ENCODE data around the gene WDR31. TPM values are rescaled to one million over a fixed set of nuclear protein-coding genes. Genes with fewer than 3 reads are reported as not detected.
"Not testable (repeated sequence)": the region's sequence is repeated elsewhere in the genome, so short reads cannot be mapped to it uniquely, and the experiment has no call there.

The WDR31 gene
- polyA plus RNA-seq (ENCODE audit: insufficient read length): 7.7 TPM
- long read RNA-seq, donor 1, full-length matches to known transcripts: 3 of 3 reads
- long read RNA-seq, donor 1, partial matches to known transcripts: 0 of 3 reads
- long read RNA-seq, donor 1, other reads (novel, unspliced or antisense): 0 of 3 reads
- long read RNA-seq, donor 2: 0 reads
- long read RNA-seq, donor 3, partial matches to known transcripts: 0 of 1 reads
- long read RNA-seq, donor 3, other reads (novel, unspliced or antisense): 0 of 1 reads
- long read RNA-seq, donor 4: 0 reads
- long read RNA-seq, donor 5, full-length matches to known transcripts: 2 of 2 reads
- long read RNA-seq, donor 5, partial matches to known transcripts: 0 of 2 reads
- long read RNA-seq, donor 5, other reads (novel, unspliced or antisense): 0 of 2 reads
- long read RNA-seq, donor 6: 0 reads
- long read RNA-seq, donor 7, full-length matches to known transcripts: 3 of 3 reads
- long read RNA-seq, donor 7, partial matches to known transcripts: 0 of 3 reads
- long read RNA-seq, donor 7, other reads (novel, unspliced or antisense): 0 of 3 reads
- long read RNA-seq, donor 8, full-length matches to known transcripts: 2 of 2 reads
- long read RNA-seq, donor 8, partial matches to known transcripts: 0 of 2 reads
- long read RNA-seq, donor 8, other reads (novel, unspliced or antisense): 0 of 2 reads

GRCh38 chr9:113340011-113340699 is at the start of gene WDR31:
Gene WDR31, minus strand, starts transcription at chr9:113340275. Its CDS starts 8,253 bp downstream, at chr9:113332022.
- DNase-seq: peak; percentile 90

- DNase-seq: no peak
These were observed 49.4 kb upstream of the WDR31 start for GRCh38 chr9:113389451-113389850.

GRCh38 chr9:113388833-113389232 is 48.8 kb upstream of the WDR31 start:
- no peak for DNase-seq

GRCh38 chr9:113387560-113388230 is 47.6 kb upstream of the WDR31 start:
- DNase-seq: no peak

DNA sequence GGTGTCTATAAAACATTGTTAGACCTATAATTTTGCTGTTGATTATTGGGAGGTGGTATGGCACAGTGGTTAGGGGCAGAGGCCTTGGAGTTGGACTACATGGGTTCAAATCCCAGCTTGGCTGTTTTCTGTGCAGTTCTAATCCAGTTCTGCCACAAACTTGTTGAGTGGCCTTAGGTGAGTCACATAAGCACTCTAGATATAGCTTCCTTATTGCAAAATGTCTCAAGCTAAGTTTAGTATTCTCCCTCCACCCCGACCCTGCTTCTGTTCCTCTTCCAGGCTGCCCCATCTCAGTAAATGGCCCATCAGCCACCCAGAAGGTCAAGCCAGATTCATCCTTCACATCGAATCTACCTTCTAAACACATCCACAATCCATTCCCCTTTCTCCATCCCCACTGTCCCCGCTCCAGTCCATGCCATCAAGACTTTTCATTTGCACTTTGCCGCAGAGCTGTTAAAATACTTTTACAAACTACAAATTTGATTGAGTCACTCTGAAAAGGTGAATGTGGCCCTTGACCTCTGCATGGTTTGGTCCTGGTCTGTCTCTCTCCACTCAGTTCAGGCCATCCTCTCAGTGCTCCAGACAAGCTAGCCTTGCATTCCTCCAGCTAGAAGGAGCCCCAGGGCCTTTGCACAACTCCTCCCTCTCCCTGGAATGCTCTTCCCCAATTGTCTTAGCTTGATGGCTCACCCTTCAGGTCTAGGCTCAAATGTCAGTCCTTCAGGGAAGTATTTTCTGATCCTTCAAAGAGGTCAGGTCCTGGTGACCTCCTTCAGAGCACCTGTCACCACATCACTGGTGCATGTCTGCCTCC is 46.7 kb upstream of the WDR31 start:
- DNase-seq: no peak

GRCh38 chr9:113381909-113382411 is 41.9 kb upstream of the WDR31 start:
- DNase-seq: peak; percentile 60

DNA sequence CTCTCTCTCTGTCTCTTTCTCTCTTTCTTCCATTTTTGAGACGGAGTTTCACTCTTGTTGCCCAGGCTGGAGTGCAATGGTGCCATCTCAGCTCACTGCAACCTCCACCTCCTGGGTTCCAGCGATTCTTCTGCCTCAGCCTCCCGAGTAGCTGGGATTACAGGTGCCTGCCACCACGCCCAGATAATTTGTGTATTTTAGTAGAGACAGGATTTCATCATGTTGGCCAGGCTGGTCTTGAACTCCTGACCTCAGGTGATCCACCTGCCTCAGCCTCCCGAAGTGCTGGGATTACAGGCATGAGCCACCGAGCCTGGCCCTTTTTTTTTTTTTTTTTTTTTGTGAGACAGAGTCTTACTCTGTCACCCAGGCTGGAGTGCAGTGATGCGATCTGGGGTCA is 41.4 kb upstream of the WDR31 start:
- DNase-seq: not testable (repeated sequence)

- no peak for DNase-seq
These were observed 40.8 kb upstream of the WDR31 start for GRCh38 chr9:113380869-113381378.

DNA sequence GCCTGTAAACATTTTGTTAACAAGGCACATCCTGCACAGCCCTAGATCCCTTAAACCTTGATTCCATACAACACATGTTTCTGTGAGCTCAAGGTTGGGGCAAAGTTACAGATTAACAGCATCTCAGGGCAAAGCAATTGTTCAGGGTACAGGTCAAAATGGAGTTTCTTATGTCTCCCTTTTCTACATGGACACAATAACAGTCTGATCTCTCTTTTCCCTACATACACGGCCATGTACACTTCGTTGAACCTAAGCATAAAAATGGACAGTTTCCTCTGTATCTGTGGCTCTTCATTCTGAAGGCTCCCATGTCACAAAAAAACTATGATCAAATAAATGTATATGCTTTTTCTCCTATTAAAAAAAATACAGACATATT is 39.7 kb upstream of the WDR31 start:
- DNase-seq: not testable (repeated sequence)

DNA sequence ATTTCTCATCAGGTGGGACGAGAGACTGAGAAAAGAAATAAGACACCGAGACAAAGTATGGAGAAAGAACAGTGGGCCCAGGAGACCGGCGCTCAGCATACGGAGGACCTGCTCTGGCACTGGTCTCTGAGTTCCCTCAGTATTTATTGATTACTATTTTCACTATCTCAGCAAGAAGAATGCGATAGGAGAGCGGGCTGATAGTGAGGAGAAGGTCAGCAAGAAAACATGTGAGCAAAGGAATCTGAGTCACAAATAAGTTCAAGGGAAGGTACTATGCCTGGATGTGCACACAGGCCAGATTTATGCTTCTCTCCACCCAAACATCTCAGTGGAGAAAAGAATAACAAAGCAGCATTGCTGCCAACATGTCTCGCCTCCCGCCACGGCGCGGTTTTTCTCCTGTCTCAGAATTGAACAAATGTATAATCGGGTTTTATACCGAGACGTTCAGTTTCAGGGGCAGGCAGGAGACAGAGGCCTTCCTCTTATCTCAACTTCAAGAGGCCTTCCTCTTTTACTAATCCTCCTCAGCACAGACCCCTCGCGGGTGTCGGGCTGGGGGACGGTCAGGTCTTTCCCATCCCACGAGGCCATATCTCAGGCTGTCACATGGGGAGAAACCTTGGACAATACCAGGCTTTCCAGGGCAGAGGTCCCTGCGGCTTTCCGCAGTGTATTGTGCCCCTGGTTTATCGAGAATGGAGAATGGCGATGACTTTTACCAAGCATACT is 39.2 kb upstream of the WDR31 start:
- DNase-seq: not testable (repeated sequence)

GRCh38 chr9:113376634-113377567 is 36.8 kb upstream of the WDR31 start, which contains the start of gene HDHD3:
Gene HDHD3, minus strand, starts transcription at chr9:113376986. Its CDS starts 2,632 bp downstream, at chr9:113374354.
- peak; percentile 73 for DNase-seq

- no peak for DNase-seq
These were observed 35.3 kb upstream of the WDR31 start for GRCh38 chr9:113375057-113376023.

DNA sequence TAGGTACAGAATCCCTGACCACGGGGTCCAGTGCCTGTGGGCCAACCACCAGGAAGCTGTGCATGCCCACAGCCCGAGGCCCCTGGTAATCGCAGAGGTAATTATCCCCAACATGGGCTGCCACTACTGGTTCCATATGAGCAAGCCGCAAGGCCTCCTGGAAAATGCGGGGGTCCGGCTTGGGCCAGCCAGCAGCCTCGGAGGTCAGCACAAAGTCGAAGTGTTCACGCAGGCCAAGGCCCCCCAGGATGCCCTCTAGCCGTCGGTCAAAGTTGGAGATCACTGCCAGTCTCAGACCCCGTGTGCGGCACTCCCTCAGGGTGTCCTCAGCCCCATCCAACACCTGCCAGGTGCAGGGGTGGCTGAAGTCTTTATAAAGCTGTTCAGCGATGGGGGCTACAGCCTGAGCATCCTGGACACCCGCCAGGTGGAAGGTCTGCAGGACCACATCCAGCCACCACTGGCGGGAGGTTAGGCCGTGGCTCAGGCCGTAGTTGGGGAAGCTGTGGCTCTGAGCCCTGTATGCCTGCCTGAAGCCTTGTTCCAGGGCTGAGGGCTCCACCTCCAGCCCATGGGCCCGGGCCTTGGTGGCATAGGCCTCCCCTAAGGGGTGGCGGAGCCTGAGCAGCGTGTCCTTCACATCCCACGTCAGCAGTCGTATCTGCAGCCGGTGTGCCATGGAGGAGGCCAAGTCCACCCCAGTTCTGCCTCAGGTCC is 33.8 kb upstream of the WDR31 start:
- DNase-seq: no peak

DNA sequence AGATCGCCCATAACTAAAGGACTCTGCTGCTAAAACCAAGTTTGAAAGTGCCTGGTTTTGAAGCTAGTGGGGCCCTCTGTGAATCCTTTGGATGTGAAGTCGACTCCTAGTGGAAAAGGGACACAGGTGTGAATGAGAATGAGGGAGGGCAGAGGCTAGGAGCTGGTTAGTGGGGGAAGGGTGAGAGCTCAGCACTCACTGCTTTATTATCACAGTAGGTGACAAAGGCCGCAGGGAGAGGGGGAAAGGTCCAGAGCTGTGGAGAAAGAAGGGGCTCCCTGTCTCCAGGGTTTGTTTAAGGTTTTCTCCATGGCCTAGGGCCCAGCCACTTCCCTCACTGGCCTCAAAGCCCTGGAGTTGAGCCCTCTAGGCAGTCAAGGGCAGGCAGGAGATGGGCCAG is 33.2 kb upstream of the WDR31 start:
- no peak for DNase-seq

DNA sequence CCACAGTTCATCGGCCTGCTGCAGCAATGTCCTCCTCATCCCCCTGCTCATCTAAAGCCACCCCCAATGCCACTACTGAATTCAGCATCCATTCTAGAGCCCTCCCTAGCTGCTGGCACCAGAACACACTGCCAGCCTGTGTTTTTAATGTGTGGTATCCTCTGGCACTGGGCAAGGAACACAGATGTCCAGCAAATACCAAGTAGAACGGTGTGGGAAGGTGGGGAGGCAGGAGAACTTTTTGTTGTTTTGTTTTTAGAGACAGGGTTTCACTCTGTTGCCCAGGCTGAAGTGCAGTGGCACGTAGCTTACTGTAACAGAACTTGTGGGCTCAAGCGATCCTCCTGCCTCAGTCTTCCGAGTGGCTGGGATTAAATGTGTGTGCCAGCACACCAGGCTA is 32.0 kb upstream of the WDR31 start:
- no peak for DNase-seq

DNA sequence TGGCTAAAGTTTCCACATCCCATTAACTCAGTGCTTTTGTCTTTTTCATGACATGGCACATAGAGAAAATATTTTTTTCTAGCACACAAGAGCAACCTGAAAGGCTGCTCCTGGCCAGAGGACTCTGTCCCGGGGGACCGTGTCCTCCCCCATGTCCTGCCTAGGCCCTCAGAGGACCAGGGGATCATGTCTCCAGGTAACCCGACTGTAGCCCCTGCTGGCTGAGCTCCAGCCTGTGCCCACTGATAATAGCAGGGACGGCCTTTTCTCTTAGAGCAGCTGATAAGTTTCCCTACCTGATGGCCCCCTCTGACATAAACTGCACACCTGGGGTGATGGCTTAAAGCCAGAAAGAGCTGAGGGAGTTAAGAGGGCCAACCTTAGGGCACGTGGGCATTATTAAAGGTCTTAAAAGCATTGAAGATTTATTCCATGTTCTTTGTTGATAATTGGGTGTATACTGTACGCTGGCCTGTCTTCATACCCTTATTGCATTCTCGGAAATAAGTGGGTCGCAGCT is 30.8 kb upstream of the WDR31 start:
- no peak for DNase-seq

- DNase-seq: no peak
These were observed 29.7 kb upstream of the WDR31 start for GRCh38 chr9:113369855-113370140.

Data from left kidney (tissue), 8 donors.